ENCODE data around the gene VAMP4. TPM values are rescaled to one million over a fixed set of nuclear protein-coding genes. Genes with fewer than 3 reads are reported as not detected.
A peak's percentile ranks its signal among the peaks of the same experiment; 100 is the strongest.

Gene VAMP4
- 10 to 100 TPM in 1 of 2 donors, 1 to 10 TPM in 1; 6.4 to 12.4 TPM for total RNA-seq

GRCh38 chr1:171741872-171742576 lies at the start of gene VAMP4:
TSS of gene VAMP4 (minus strand) at chr1:171742065. CDS start at chr1:171738414, 3,651 bp downstream.
- peak; percentile 90 for DNase-seq
- H3K27ac ChIP-seq = peak within 1 kb of the TSS; percentile 97
- peak within 1 kb of the TSS; percentile 94 to 95 for H3K9ac ChIP-seq (ENCODE audit: low read depth in 2 of 2, low read length in 2 of 2)
- intact Hi-C loops (cut with DNase I) = loop anchor here (5.0 kb wide), 1 partner anchor 40 kb away; the partner anchor contains the start of gene METTL13
- TF ChIP-seq CTCF (IDR thresholded peaks at IDR 0.05) = no peak
- peak within 1 kb of the TSS; percentile 85 for H3K4me3 ChIP-seq
- peaks cover 10% of the 10 kb centered on the region for H3K4me1 ChIP-seq
- H3K27me3 ChIP-seq = no peaks in the 10 kb centered on the region
- H3K9me3 ChIP-seq = no peaks in the 10 kb centered on the region
- no peaks in the 10 kb centered on the region for H3K36me3 ChIP-seq

DNA sequence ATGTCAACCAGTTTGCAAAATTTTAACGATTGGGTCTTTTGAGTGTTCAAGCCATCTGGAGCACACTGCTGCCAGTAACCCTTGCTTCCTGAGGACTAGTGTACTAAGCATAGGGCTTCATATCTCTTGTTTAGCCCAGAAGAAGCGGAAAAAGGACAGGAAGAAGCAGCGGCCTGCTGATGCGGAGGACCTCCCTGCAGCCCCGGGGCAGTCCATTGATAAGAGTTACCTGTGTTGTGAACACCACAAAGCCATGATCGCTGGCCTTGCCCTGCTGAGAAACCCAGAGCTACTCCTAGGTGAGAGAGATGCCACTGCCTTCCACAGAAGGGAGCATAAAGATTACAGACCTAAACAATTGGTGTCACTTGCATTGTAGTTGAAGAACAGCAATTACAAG lies 48.5 kb upstream of the VAMP4 start:
- no peak for TF ChIP-seq CTCF (IDR thresholded peaks at IDR 0.05)
- Histone ChIP-seq H3K36me3 (peaks cover 28% of the 10 kb centered on the region), H3K4me1 (no peaks in the 10 kb centered on the region), H3K9ac (ENCODE audit: low read depth in 2 of 2, low read length in 2 of 2) (no peak overlapping the region), H3K27me3 (no peaks in the 10 kb centered on the region), H3K9me3 (no peaks in the 10 kb centered on the region), H3K4me3 (no peak overlapping the region), H3K27ac (no peak overlapping the region)
- no peak for DNase-seq
- intact Hi-C loops (cut with DNase I) = no loop called here

DNA sequence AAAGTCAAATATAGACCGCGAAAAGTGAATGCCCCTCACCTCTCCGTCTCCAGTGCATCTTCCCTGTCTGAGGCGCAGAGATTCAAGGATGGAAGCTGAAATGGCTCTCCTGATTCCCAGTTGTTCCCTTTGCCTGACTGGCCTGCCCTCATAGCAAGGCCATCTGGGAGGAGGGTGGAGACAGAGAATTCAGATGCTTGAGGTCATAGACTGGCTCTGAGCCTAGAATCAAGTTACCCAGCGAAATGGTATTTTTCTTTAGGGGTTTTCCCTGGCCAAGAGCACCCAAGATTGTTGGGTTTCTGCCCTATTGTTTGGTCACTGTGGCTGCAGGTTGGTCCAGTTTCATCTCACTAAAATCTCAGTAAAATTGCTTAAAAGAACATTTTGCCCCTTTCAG lies 46.8 kb upstream of the VAMP4 start:
- Histone ChIP-seq H3K4me3 (no peak overlapping the region), H3K9ac (ENCODE audit: low read depth in 2 of 2, low read length in 2 of 2) (no peak overlapping the region), H3K9me3 (no peaks in the 10 kb centered on the region), H3K27ac (no peak overlapping the region), H3K4me1 (no peaks in the 10 kb centered on the region), H3K36me3 (peaks cover 28% of the 10 kb centered on the region), H3K27me3 (no peaks in the 10 kb centered on the region)
- TF ChIP-seq CTCF (IDR thresholded peaks at IDR 0.05) = no peak
- no peak for DNase-seq
- intact Hi-C loops (cut with DNase I) = loop anchor here (10.0 kb wide), 1 partner anchor 144 kb away; no protein-coding TSS in a partner anchor

GRCh38 chr1:171787686-171788480 lies 46.0 kb upstream of the VAMP4 start:
- peaks cover 28% of the 10 kb centered on the region for H3K36me3 ChIP-seq
- H3K9me3 ChIP-seq = no peaks in the 10 kb centered on the region
- no peak overlapping the region for H3K4me3 ChIP-seq
- no peak overlapping the region for H3K27ac ChIP-seq
- H3K27me3 ChIP-seq = no peaks in the 10 kb centered on the region
- no peak for DNase-seq
- no peak for TF ChIP-seq CTCF (IDR thresholded peaks at IDR 0.05)
- H3K4me1 ChIP-seq = peaks cover 2% of the 10 kb centered on the region
- H3K9ac ChIP-seq (ENCODE audit: low read depth in 2 of 2, low read length in 2 of 2) = no peak overlapping the region
- intact Hi-C loops (cut with DNase I) = loop anchor here (10.0 kb wide), 1 partner anchor 143 kb away; no protein-coding TSS in a partner anchor

- intact Hi-C loops (cut with DNase I) = loop anchor here (10.0 kb wide), 1 partner anchor 142 kb away; no protein-coding TSS in a partner anchor
- Histone ChIP-seq H3K9ac (ENCODE audit: low read depth in 2 of 2, low read length in 2 of 2) (no peak overlapping the region), H3K36me3 (peaks cover 28% of the 10 kb centered on the region), H3K27me3 (no peaks in the 10 kb centered on the region), H3K4me1 (peaks cover 9% of the 10 kb centered on the region), H3K9me3 (no peaks in the 10 kb centered on the region), H3K4me3 (no peak overlapping the region), H3K27ac (no peak overlapping the region)
- no peak for TF ChIP-seq CTCF (IDR thresholded peaks at IDR 0.05)
- DNase-seq = no peak
Observed at GRCh38 chr1:171786534-171786933, 44.7 kb upstream of the VAMP4 start.

Data from colonic mucosa (tissue), 4 donors.